IMR-90 (cell line): ENCODE measurements around the gene GRB10.

Source experiments
- BHLHE40 ChIP-seq: fragments of 150-350 bp; IDR thresholded peaks from 2 replicates; pipeline ENCODE4 v1.6.1; 2016; ENCODE audit warnings: mild to moderate bottlenecking, low read depth, low read length
- CEBPB ChIP-seq: IDR thresholded peaks from 2 replicates; pipeline ENCODE4 v1.6.1; 2012; ENCODE audit warnings: low read depth, low read length, improper control_type of control experiment
- CTCF ChIP-seq: conservative IDR thresholded peaks from 2 replicates; pipeline ENCODE4 v1.5.1; 2012; ENCODE audit warnings: mild to moderate bottlenecking, low read depth, low read length, improper control_type of control experiment
- FOS ChIP-seq: fragments of 150-350 bp; IDR thresholded peaks from 2 replicates; pipeline ENCODE4 v1.6.1; 2016; ENCODE audit warnings: low read depth, low read length
- MAFK ChIP-seq: IDR thresholded peaks from 2 replicates; pipeline ENCODE4 v1.6.1; 2012; ENCODE audit warnings: low read depth, low read length, improper control_type of control experiment
- MXI1 ChIP-seq: IDR thresholded peaks from 2 replicates; pipeline ENCODE4 v1.6.1; 2012; ENCODE audit warnings: low read depth, mild to moderate bottlenecking, low read length, moderate library complexity, borderline replicate concordance
- NFE2L2 ChIP-seq: fragments of 150-350 bp; IDR thresholded peaks from 2 replicates; pipeline ENCODE4 v1.6.1; 2016; ENCODE audit warnings: low read depth, mild to moderate bottlenecking, low read length
- POLR2A ChIP-seq: IDR thresholded peaks from 2 replicates; pipeline ENCODE4 v1.6.1; 2012; ENCODE audit warnings: mild to moderate bottlenecking, low read depth, low read length
- RFX5 ChIP-seq: IDR thresholded peaks from 2 replicates; pipeline ENCODE4 v1.8.0; 2012; ENCODE audit warnings: low read depth, mild to moderate bottlenecking, low read length, moderate library complexity
- SMC3 ChIP-seq: fragments of 150-350 bp; IDR thresholded peaks from 2 replicates; pipeline ENCODE4 v1.6.1; 2016; ENCODE audit warnings: low read depth, mild to moderate bottlenecking, antibody characterized with exemption, low read length, moderate library complexity
- TF ChIP-seq, protein P1 (sequence below): fragments of 150-350 bp; IDR thresholded peaks from 2 replicates; pipeline ENCODE4 v1.6.1; 2017; ENCODE audit warnings: mild to moderate bottlenecking, antibody characterized with exemption, low read length, low read depth
- TF ChIP-seq, protein P2 (sequence below): fragments of 150-350 bp; IDR thresholded peaks from 2 replicates; pipeline ENCODE4 v1.6.1; 2016; ENCODE audit warnings: low read depth, mild to moderate bottlenecking, low read length, moderate library complexity, borderline replicate concordance

GRCh38 chr7:50768485-50769474 lies 13.9 kb downstream of the GRB10 start:
- TF ChIP-seq CEBPB (no peak), CTCF (no peak), POLR2A (no peak), MAFK (no peak), RFX5 (no peak), SMC3 (no peak), FOS (no peak), BHLHE40 (no peak), NFE2L2 (no peak), MXI1 (no peak)
- TF ChIP-seq, protein P1, sequence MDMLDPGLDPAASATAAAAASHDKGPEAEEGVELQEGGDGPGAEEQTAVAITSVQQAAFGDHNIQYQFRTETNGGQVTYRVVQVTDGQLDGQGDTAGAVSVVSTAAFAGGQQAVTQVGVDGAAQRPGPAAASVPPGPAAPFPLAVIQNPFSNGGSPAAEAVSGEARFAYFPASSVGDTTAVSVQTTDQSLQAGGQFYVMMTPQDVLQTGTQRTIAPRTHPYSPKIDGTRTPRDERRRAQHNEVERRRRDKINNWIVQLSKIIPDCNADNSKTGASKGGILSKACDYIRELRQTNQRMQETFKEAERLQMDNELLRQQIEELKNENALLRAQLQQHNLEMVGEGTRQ, result no peak
- TF ChIP-seq, protein P2, sequence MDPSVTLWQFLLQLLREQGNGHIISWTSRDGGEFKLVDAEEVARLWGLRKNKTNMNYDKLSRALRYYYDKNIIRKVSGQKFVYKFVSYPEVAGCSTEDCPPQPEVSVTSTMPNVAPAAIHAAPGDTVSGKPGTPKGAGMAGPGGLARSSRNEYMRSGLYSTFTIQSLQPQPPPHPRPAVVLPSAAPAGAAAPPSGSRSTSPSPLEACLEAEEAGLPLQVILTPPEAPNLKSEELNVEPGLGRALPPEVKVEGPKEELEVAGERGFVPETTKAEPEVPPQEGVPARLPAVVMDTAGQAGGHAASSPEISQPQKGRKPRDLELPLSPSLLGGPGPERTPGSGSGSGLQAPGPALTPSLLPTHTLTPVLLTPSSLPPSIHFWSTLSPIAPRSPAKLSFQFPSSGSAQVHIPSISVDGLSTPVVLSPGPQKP, result no peak
